Esophagus muscularis mucosa (tissue), 3 donors: ENCODE results near the gene SLC8A1.

Experiments
- EP300 ChIP-seq: sonication (generic); formaldehyde crosslinking; IDR thresholded peaks from one replicate; pipeline ENCODE4 v1.6.1; 2017; ENCODE audit warnings: antibody characterized with exemption
- TF ChIP-seq, protein P1 (sequence below), 3 experiments: fragments of 200-600 bp in 2 of 3; fragments of 450-650 bp in 1 of 3; sonication (generic) in 2 of 3; IDR thresholded peaks; one replicate each; pipeline ENCODE4 v1.5.1; 2017 to 2019; ENCODE audit warnings: antibody characterized with exemption in 3 of 3, mild to moderate bottlenecking in 2 of 3, moderate library complexity in 1 of 3

DNA sequence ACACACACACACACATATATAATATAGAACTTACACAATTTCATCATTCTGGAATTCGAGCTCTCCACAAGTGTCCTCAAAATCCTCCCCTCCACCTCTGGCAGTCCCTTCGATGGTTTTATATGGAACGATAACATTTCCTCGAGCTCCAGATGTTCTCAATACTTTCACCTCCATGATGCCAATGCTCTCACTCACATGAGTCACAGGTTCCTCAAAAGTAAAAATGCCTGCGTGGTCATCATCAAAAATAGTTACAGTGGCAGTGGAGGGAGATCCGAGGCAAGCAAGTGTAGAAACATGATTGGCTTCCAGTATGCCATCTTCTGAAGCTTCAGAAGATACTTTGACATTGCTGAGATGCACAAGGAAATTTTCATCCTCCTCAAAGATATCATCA, 23.5 kb downstream of the SLC8A1 start:
- TF ChIP-seq EP300: no peak
- TF ChIP-seq, protein P1, sequence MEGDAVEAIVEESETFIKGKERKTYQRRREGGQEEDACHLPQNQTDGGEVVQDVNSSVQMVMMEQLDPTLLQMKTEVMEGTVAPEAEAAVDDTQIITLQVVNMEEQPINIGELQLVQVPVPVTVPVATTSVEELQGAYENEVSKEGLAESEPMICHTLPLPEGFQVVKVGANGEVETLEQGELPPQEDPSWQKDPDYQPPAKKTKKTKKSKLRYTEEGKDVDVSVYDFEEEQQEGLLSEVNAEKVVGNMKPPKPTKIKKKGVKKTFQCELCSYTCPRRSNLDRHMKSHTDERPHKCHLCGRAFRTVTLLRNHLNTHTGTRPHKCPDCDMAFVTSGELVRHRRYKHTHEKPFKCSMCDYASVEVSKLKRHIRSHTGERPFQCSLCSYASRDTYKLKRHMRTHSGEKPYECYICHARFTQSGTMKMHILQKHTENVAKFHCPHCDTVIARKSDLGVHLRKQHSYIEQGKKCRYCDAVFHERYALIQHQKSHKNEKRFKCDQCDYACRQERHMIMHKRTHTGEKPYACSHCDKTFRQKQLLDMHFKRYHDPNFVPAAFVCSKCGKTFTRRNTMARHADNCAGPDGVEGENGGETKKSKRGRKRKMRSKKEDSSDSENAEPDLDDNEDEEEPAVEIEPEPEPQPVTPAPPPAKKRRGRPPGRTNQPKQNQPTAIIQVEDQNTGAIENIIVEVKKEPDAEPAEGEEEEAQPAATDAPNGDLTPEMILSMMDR (IDR thresholded peaks at IDR 0.05): no peak
